H9 (cell line): ENCODE results near the gene ANGPTL4. TPM values are rescaled to one million over a fixed set of nuclear protein-coding genes. Genes with fewer than 3 reads are reported as not detected.

Source experiments
- DNase-seq: peaks from one replicate; pipeline ENCODE4 v3.0.0-alpha.2; 2017
- H2AFZ ChIP-seq: one replicate; pipeline ENCODE4 v1.6.1; 2013; ENCODE audit warnings: mild to moderate bottlenecking, low read length, control low read depth, moderate library complexity
- H2AK5ac ChIP-seq: 2 replicates; pipeline ENCODE4 v1.6.1; 2013; ENCODE audit warnings: low read length, control low read depth, mixed read lengths; ENCODE audit not compliant: insufficient read length
- H2BK120ac ChIP-seq: one replicate; pipeline ENCODE4 v1.6.1; 2013; ENCODE audit warnings: low read depth, mild to moderate bottlenecking, low read length, control low read depth, inconsistent platforms; ENCODE audit not compliant: poor library complexity, severe bottlenecking
- H2BK12ac ChIP-seq: 2 replicates; pipeline ENCODE4 v1.6.1; 2013; ENCODE audit warnings: low read length, control low read depth, mixed read lengths, low read depth; ENCODE audit not compliant: insufficient read length
- H2BK15ac ChIP-seq: 2 replicates; pipeline ENCODE4 v1.6.1; 2013; ENCODE audit warnings: low read depth, low read length, control low read depth
- H2BK20ac ChIP-seq: one replicate; pipeline ENCODE4 v1.6.1; 2013; ENCODE audit warnings: low read depth, mild to moderate bottlenecking, low read length, control low read depth, inconsistent platforms; ENCODE audit not compliant: poor library complexity, severe bottlenecking
- H2BK5ac ChIP-seq: 2 replicates; pipeline ENCODE4 v1.6.1; 2013; ENCODE audit warnings: low read length, control low read depth, mixed read lengths; ENCODE audit not compliant: insufficient read length
- H3K14ac ChIP-seq: 2 replicates; pipeline ENCODE4 v1.6.1; 2013; ENCODE audit warnings: low read length, control low read depth; ENCODE audit not compliant: insufficient read depth
- H3K18ac ChIP-seq: 2 replicates; pipeline ENCODE4 v1.6.1; 2013; ENCODE audit warnings: low read depth, mild to moderate bottlenecking, mixed read lengths, low read length, control low read depth; ENCODE audit not compliant: insufficient read length
- H3K23ac ChIP-seq: 2 replicates; pipeline ENCODE4 v1.6.1; 2013; ENCODE audit warnings: low read length, control low read depth, mixed read lengths, low read depth; ENCODE audit not compliant: insufficient read length
- H3K23me2 ChIP-seq: 2 replicates; pipeline ENCODE4 v1.6.1; 2013; ENCODE audit warnings: low read depth, mild to moderate bottlenecking, mixed read lengths, low read length, control low read depth; ENCODE audit not compliant: insufficient read length, poor library complexity, severe bottlenecking
- H3K27ac ChIP-seq: 2 replicates; pipeline ENCODE4 v1.5.1; 2013; ENCODE audit warnings: low read length, control low read depth, mixed read lengths, low read depth; ENCODE audit not compliant: insufficient read length
- H3K27me3 ChIP-seq: 2 replicates; pipeline ENCODE4 v1.6.1; 2013; ENCODE audit warnings: low read length, control low read depth, inconsistent platforms; ENCODE audit not compliant: insufficient read depth
- H3K4ac ChIP-seq: 2 replicates; pipeline ENCODE4 v1.6.1; 2013; ENCODE audit warnings: low read depth, mild to moderate bottlenecking, control low read depth, inconsistent platforms, low read length, moderate library complexity
- H3K4me1 ChIP-seq: 2 replicates; pipeline ENCODE4 v1.6.1; 2013; ENCODE audit warnings: low read length, control low read depth, inconsistent platforms; ENCODE audit not compliant: insufficient read depth
- H3K4me2 ChIP-seq: 2 replicates; pipeline ENCODE4 v1.6.1; 2013; ENCODE audit warnings: low read length, control low read depth, mixed read lengths; ENCODE audit not compliant: insufficient read length, insufficient read depth
- H3K56ac ChIP-seq: 2 replicates; pipeline ENCODE4 v1.6.1; 2013; ENCODE audit warnings: low read depth, mild to moderate bottlenecking, mixed read lengths, low read length, control low read depth; ENCODE audit not compliant: insufficient read length
- H3K79me1 ChIP-seq: 2 replicates; pipeline ENCODE4 v1.6.1; 2013; ENCODE audit warnings: low read depth, mild to moderate bottlenecking, moderate library complexity, low read length, control low read depth, inconsistent platforms; ENCODE audit not compliant: insufficient read depth, poor library complexity, severe bottlenecking
- H3K79me2 ChIP-seq: 2 replicates; pipeline ENCODE4 v1.6.1; 2013; ENCODE audit warnings: low read length, control low read depth, inconsistent platforms; ENCODE audit not compliant: insufficient read depth
- H3K9ac ChIP-seq: 2 replicates; pipeline ENCODE4 v1.6.1; 2013; ENCODE audit warnings: low read length, control low read depth, mixed read lengths; ENCODE audit not compliant: insufficient read length; ENCODE audit errors: extremely low read depth
- H3K9me3 ChIP-seq: one replicate; pipeline ENCODE4 v1.6.1; 2013; ENCODE audit warnings: low read depth, low read length, inconsistent platforms; ENCODE audit not compliant: control insufficient read depth
- H3T11ph ChIP-seq: one replicate; pipeline ENCODE4 v1.6.1; 2013; ENCODE audit warnings: mild to moderate bottlenecking, low read length, control low read depth, inconsistent platforms
- H4K20me1 ChIP-seq: one replicate; pipeline ENCODE4 v1.6.1; 2013; ENCODE audit not compliant: control insufficient read depth, insufficient read length, insufficient read depth
- H4K5ac ChIP-seq: 2 replicates; pipeline ENCODE4 v1.6.1; 2013; ENCODE audit warnings: low read depth, mild to moderate bottlenecking, mixed read lengths, low read length, control low read depth; ENCODE audit not compliant: insufficient read length
- H4K8ac ChIP-seq: replicated peaks from 2 replicates; pipeline ENCODE4 v1.6.1; 2013; ENCODE audit warnings: low read length, control low read depth, mixed read lengths, low read depth; ENCODE audit not compliant: insufficient read length
- H4K91ac ChIP-seq: 2 replicates; pipeline ENCODE4 v1.6.1; 2013; ENCODE audit warnings: low read depth, mild to moderate bottlenecking, moderate library complexity, mixed read lengths, low read length, control low read depth; ENCODE audit not compliant: insufficient read length
- H3K27ac Mint-ChIP-seq, 3 experiments: 2 replicates in 2 of 3; 3 replicates in 1 of 3; pipeline ENCODE4 v1.8.0; 2020 to 2021; ENCODE audit warnings: mixed read lengths in 3 of 3, mild to moderate bottlenecking in 1 of 3, moderate library complexity in 1 of 3
- H3K27me3 Mint-ChIP-seq: 2 replicates; pipeline ENCODE4 v1.8.0; 2021; ENCODE audit warnings: low read depth, mild to moderate bottlenecking, moderate library complexity, mixed read lengths
- H3K36me3 Mint-ChIP-seq, 3 experiments: 2 replicates in 2 of 3; 3 replicates in 1 of 3; pipeline ENCODE4 v1.8.0; 2020 to 2021; ENCODE audit warnings: low read depth in 3 of 3, mixed read lengths in 3 of 3; ENCODE audit not compliant: insufficient read depth in 1 of 3
- H3K4me1 Mint-ChIP-seq, 2 experiments: 2 replicates each; pipeline ENCODE4 v1.8.0; 2020; ENCODE audit warnings: mixed read lengths in 2 of 2
- H3K4me3 Mint-ChIP-seq, 2 experiments: 2 replicates in 1 of 2; 3 replicates in 1 of 2; pipeline ENCODE4 v1.8.0; 2020 to 2021; ENCODE audit warnings: mild to moderate bottlenecking in 2 of 2, mixed read lengths in 2 of 2, moderate library complexity in 1 of 2
- H3K9me3 Mint-ChIP-seq, 2 experiments: 2 replicates in 1 of 2; 3 replicates in 1 of 2; pipeline ENCODE4 v1.8.0; 2020; ENCODE audit warnings: mild to moderate bottlenecking in 2 of 2, mixed read lengths in 2 of 2, moderate library complexity in 1 of 2
- WGBS: extraction: QIAGEN DNeasy Blood & Tissue Kit; methylation state at CpG from one replicate; pipeline ENCODE4 v1.1.7; 2013; ENCODE audit warnings: missing lambda C conversion rate, low lambda C conversion rate, mixed read lengths; ENCODE audit not compliant: insufficient read length; ENCODE audit errors: extremely low coverage; 5-methylcytosine and 5-hydroxymethylcytosine counted together
- total RNA-seq: library from RNA; stranded (reverse); gene quantifications from 2 replicates; pipeline ENCODE4 v1.2.1, GENCODE V29; 2021
- TF ChIP-seq, protein P1 (sequence below): fragments of 200-600 bp; sonication (generic); conservative IDR thresholded peaks from 3 replicates; pipeline ENCODE4 v1.8.0; 2021; ENCODE audit warnings: antibody characterized with exemption, mild to moderate bottlenecking

ANGPTL4 gene
- total RNA-seq, 1 experiment from 2014 or later: 1.9 TPM

- no peak within 1 kb of the TSS for H2AFZ ChIP-seq
- H2BK20ac ChIP-seq: no peak within 1 kb of the TSS
- TF ChIP-seq, protein P1, sequence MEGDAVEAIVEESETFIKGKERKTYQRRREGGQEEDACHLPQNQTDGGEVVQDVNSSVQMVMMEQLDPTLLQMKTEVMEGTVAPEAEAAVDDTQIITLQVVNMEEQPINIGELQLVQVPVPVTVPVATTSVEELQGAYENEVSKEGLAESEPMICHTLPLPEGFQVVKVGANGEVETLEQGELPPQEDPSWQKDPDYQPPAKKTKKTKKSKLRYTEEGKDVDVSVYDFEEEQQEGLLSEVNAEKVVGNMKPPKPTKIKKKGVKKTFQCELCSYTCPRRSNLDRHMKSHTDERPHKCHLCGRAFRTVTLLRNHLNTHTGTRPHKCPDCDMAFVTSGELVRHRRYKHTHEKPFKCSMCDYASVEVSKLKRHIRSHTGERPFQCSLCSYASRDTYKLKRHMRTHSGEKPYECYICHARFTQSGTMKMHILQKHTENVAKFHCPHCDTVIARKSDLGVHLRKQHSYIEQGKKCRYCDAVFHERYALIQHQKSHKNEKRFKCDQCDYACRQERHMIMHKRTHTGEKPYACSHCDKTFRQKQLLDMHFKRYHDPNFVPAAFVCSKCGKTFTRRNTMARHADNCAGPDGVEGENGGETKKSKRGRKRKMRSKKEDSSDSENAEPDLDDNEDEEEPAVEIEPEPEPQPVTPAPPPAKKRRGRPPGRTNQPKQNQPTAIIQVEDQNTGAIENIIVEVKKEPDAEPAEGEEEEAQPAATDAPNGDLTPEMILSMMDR: no peak
- H3K79me2 ChIP-seq: no peaks in the 10 kb centered on the region
- H2AK5ac ChIP-seq: no peak within 1 kb of the TSS
- no peak within 1 kb of the TSS for H2BK12ac ChIP-seq
- no peak within 1 kb of the TSS for H4K8ac ChIP-seq
- Mint-ChIP-seq H3K27ac (no peak within 1 kb of the TSS), H3K4me3 (peak within 1 kb of the TSS; percentile 65 to 75), H3K36me3 (peaks cover 0 to 2% (median 0%) of the 10 kb centered on the region in 3 experiments; a peak in 2 of 7 replicates), H3K27me3 (peaks cover 25% of the 10 kb centered on the region), H3K9me3 (no peaks in the 10 kb centered on the region), H3K4me1 (peaks cover 15 to 22% of the 10 kb centered on the region in 2 experiments)
- H2BK120ac ChIP-seq: no peak within 1 kb of the TSS
- no peaks in the 10 kb centered on the region for H4K20me1 ChIP-seq
- peak within 1 kb of the TSS; percentile 66 for H3K4me2 ChIP-seq
- H3K4ac ChIP-seq: no peak within 1 kb of the TSS
- H2BK15ac ChIP-seq: no peak within 1 kb of the TSS; the same call in 1 of the 2 replicates
- no peaks in the 10 kb centered on the region for H3K79me1 ChIP-seq
- no peak within 1 kb of the TSS for H3T11ph ChIP-seq
- H4K91ac ChIP-seq: no peak within 1 kb of the TSS
- no peaks in the 10 kb centered on the region for H3K9me3 ChIP-seq
- H3K14ac ChIP-seq: peak within 1 kb of the TSS; percentile 42; the same call in 1 of the 2 replicates
- H2BK5ac ChIP-seq: no peak within 1 kb of the TSS
- H3K9ac ChIP-seq: peak within 1 kb of the TSS; percentile 30
- H3K27ac ChIP-seq: no peak within 1 kb of the TSS
- H4K5ac ChIP-seq: no peak within 1 kb of the TSS
- no peak within 1 kb of the TSS for H3K23ac ChIP-seq
- H3K56ac ChIP-seq: no peak within 1 kb of the TSS
- H3K27me3 ChIP-seq: no peaks in the 10 kb centered on the region
- peak; percentile 99 for DNase-seq
- H3K4me1 ChIP-seq: no peaks in the 10 kb centered on the region; the same call in 1 of the 2 replicates
- peaks cover 4% of the 10 kb centered on the region for H3K23me2 ChIP-seq
- peak within 1 kb of the TSS; percentile 32 for H3K18ac ChIP-seq
- WGBS: no CpG with 5 or more reads among the region's 65 CpGs
Measured at GRCh38 chr19:8342684-8343482, 21.1 kb upstream of the ANGPTL4 start, which contains the start of gene KANK3. TSS of gene KANK3 (minus strand) at chr19:8343262. CDS start at chr19:8337828, 5,434 bp downstream.
